Measurements from ENCODE around the gene CCDC194. TPM values are rescaled to one million over a fixed set of nuclear protein-coding genes. Genes with fewer than 3 reads are reported as not detected.
A peak's percentile ranks its signal among the peaks of the same experiment; 100 is the strongest.

CCDC194 gene
- polyA plus RNA-seq, 1 experiment = not detected

GRCh38 chr19:17401628-17402027 is 7.6 kb upstream of the CCDC194 start:
- ChIA-PET CTCF (no interaction called here), POLR2A (no interaction called here)
- TF ChIP-seq, protein P1, sequence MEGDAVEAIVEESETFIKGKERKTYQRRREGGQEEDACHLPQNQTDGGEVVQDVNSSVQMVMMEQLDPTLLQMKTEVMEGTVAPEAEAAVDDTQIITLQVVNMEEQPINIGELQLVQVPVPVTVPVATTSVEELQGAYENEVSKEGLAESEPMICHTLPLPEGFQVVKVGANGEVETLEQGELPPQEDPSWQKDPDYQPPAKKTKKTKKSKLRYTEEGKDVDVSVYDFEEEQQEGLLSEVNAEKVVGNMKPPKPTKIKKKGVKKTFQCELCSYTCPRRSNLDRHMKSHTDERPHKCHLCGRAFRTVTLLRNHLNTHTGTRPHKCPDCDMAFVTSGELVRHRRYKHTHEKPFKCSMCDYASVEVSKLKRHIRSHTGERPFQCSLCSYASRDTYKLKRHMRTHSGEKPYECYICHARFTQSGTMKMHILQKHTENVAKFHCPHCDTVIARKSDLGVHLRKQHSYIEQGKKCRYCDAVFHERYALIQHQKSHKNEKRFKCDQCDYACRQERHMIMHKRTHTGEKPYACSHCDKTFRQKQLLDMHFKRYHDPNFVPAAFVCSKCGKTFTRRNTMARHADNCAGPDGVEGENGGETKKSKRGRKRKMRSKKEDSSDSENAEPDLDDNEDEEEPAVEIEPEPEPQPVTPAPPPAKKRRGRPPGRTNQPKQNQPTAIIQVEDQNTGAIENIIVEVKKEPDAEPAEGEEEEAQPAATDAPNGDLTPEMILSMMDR (IDR thresholded peaks at IDR 0.05; ENCODE audit: insufficient read depth, low read depth, low read length) = no peak
- Histone ChIP-seq H3K27me3 (ENCODE audit: control insufficient read depth, insufficient read depth, low read length) (no peaks in the 10 kb centered on the region), H3K4me3 (ENCODE audit: low read depth, low read length) (no peak overlapping the region), H3K36me3 (ENCODE audit: control insufficient read depth, insufficient read depth, low read length) (no peaks in the 10 kb centered on the region)
- no peak for DNase-seq (ENCODE audit: low read depth)

GRCh38 chr19:17398902-17399527 is 5.0 kb upstream of the CCDC194 start:
- DNase-seq (ENCODE audit: low read depth) = no peak
- ChIA-PET POLR2A (no interaction called here), CTCF (interaction anchor here (0.7 to 1.9 kb wide), 2 partner anchors 67 to 368 kb away, joined by 4 to 5 read pairs; no protein-coding TSS in a partner anchor)
- Histone ChIP-seq H3K36me3 (ENCODE audit: control insufficient read depth, insufficient read depth, low read length) (no peaks in the 10 kb centered on the region), H3K4me3 (ENCODE audit: low read depth, low read length) (no peak overlapping the region), H3K27me3 (ENCODE audit: control insufficient read depth, insufficient read depth, low read length) (no peaks in the 10 kb centered on the region)
- TF ChIP-seq, protein P1 (IDR thresholded peaks at IDR 0.05; ENCODE audit: insufficient read depth, low read depth, low read length) = no peak

DNA sequence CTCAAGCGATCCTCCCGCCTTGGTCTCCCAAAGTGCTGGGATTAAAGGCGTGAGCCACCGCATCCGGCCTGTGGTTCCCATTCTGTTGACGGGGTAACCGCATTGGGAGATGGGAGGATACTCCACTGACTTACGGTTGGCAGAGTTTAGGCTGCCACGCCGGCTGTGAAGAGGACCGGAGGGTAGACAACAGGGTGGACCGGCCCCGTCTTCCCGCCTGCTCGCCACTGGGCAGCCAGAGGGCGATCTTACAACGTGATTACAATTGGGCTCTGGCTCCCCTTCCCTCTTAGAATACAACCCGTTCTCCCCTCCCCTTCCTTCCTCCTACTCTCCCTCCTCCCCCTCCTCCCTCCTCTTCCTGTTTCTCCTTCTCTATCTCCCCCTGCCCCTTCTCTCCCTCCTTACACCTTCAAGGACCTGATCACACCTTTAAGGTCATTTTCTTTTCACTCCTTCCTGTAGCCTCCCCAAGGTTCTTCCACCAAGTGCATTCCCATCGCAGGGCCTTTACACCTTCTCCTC is 957 bp upstream of the CCDC194 start:
- peaks cover 2% of the 10 kb centered on the region; the same call in 1 of the 2 replicates for H3K27me3 ChIP-seq (ENCODE audit: control insufficient read depth, insufficient read depth, low read length)
- ChIA-PET POLR2A (no interaction called here), CTCF (interaction anchor here (0.6 to 3.3 kb wide), 11 partner anchors 9 to 461 kb away, joined by 3 to 18 read pairs (median 5); partner anchors contain the start of genes BST2 and TMEM221)
- DNase-seq (ENCODE audit: low read depth) = no peak
- TF ChIP-seq, protein P1 (IDR thresholded peaks at IDR 0.05; ENCODE audit: insufficient read depth, low read depth, low read length) = peak; percentile 75
- H3K36me3 ChIP-seq (ENCODE audit: control insufficient read depth, insufficient read depth, low read length) = no peaks in the 10 kb centered on the region
- no peak overlapping the region for H3K4me3 ChIP-seq (ENCODE audit: low read depth, low read length)

- H3K27me3 ChIP-seq (ENCODE audit: control insufficient read depth, insufficient read depth, low read length) = peaks cover 2% of the 10 kb centered on the region; the same call in 1 of the 2 replicates
- ChIA-PET CTCF (interaction anchor here (1.0 to 3.3 kb wide), 3 partner anchors 20 to 73 kb away, joined by 3 to 18 read pairs (median 3); no protein-coding TSS in a partner anchor), POLR2A (no interaction called here)
- no peaks in the 10 kb centered on the region for H3K36me3 ChIP-seq (ENCODE audit: control insufficient read depth, insufficient read depth, low read length)
- H3K4me3 ChIP-seq (ENCODE audit: low read depth, low read length) = no peak overlapping the region
- TF ChIP-seq, protein P1 (IDR thresholded peaks at IDR 0.05; ENCODE audit: insufficient read depth, low read depth, low read length) = no peak
- no peak for DNase-seq (ENCODE audit: low read depth)
These were observed 994 bp downstream of the CCDC194 start for GRCh38 chr19:17393002-17393401.

GRCh38 chr19:17391371-17392151 is 2.4 kb downstream of the CCDC194 start:
- peaks cover 2% of the 10 kb centered on the region; the same call in 1 of the 2 replicates for H3K27me3 ChIP-seq (ENCODE audit: control insufficient read depth, insufficient read depth, low read length)
- H3K4me3 ChIP-seq (ENCODE audit: low read depth, low read length) = peak overlapping the region; percentile 27
- no peaks in the 10 kb centered on the region for H3K36me3 ChIP-seq (ENCODE audit: control insufficient read depth, insufficient read depth, low read length)
- POLR2A ChIA-PET = interaction anchor here (0.7 kb wide), 1 partner anchor 83 kb away, joined by 3 read pairs; no protein-coding TSS in a partner anchor
- DNase-seq (ENCODE audit: low read depth) = no peak
- TF ChIP-seq, protein P1 (IDR thresholded peaks at IDR 0.05; ENCODE audit: insufficient read depth, low read depth, low read length) = no peak
- CTCF ChIA-PET = interaction anchor here (0.6 to 3.3 kb wide), 10 partner anchors 10 to 461 kb away, joined by 3 to 18 read pairs (median 3); partner anchors contain the start of gene ABHD8
